CD4-positive, alpha-beta T cell (primary cell): Measurements from ENCODE around the gene IQCE. TPM values are rescaled to one million over a fixed set of nuclear protein-coding genes. Genes with fewer than 3 reads are reported as not detected.

ENCODE experiments used
- ATAC-seq: fragments of 200-7000 bp; cut with Tn5 transposase; one replicate; pipeline ENCODE4 v1.10.0; 2022; ENCODE audit warnings: mild to moderate bottlenecking; ENCODE audit not compliant: poor library complexity
- CTCF ChIA-PET: fragments of 350-600 bp; sonication (Branson Sonifier 250); formaldehyde crosslinking; loops from one replicate; lab custom pipeline; 2021; ENCODE audit warnings: antibody characterized with exemption, inconsistent platforms; lab: Charles Lee
- POLR2A ChIA-PET: fragments of 350-600 bp; sonication (Branson Sonifier 250); formaldehyde crosslinking; loops from one replicate; lab custom pipeline; 2021; ENCODE audit warnings: antibody characterized with exemption, inconsistent platforms; lab: Charles Lee
- DNase-seq, 14 experiments: peaks; one replicate each; pipeline ENCODE4 v3.0.0-alpha.2; 2013 to 2020; ENCODE audit warnings: mixed read lengths in 2 of 14
- H3K27ac ChIP-seq, 2 donors: one replicate each; pipeline versions ENCODE4 v1.5.1 to v1.7.0; 2013; ENCODE audit warnings: low read length in 2 of 2, low read depth in 1 of 2, mild to moderate bottlenecking in 1 of 2
- H3K27me3 ChIP-seq, 2 experiments: 1 replicate in 1 of 2; 2 replicates in 1 of 2; pipeline versions ENCODE4 v1.6.1 to v1.7.0; 2013; ENCODE audit warnings: low read length in 2 of 2, control low read depth in 1 of 2, mild to moderate bottlenecking in 1 of 2, moderate library complexity in 1 of 2; ENCODE audit not compliant: insufficient read depth in 2 of 2, control insufficient read depth in 1 of 2
- H3K36me3 ChIP-seq: one replicate; pipeline ENCODE4 v1.6.1; 2013; ENCODE audit warnings: low read length, control low read depth; ENCODE audit not compliant: insufficient read depth
- H3K4me1 ChIP-seq: one replicate; pipeline ENCODE4 v1.6.1; 2013; ENCODE audit warnings: low read length, control low read depth; ENCODE audit not compliant: insufficient read depth
- H3K4me3 ChIP-seq: one replicate; pipeline ENCODE4 v1.5.1; 2013; ENCODE audit warnings: mild to moderate bottlenecking, low read length, moderate library complexity
- H3K9me3 ChIP-seq, 2 experiments: 1 replicate in 1 of 2; 2 replicates in 1 of 2; pipeline versions ENCODE4 v1.6.1 to v1.7.0; 2013; ENCODE audit warnings: low read length in 2 of 2, mild to moderate bottlenecking in 2 of 2, control low read depth in 1 of 2, moderate library complexity in 1 of 2; ENCODE audit not compliant: control insufficient read depth in 1 of 2, insufficient read depth in 1 of 2
- H3K27ac Mint-ChIP-seq: one replicate; pipeline ENCODE4 v1.8.0; 2020; ENCODE audit warnings: mixed read lengths
- H3K27me3 Mint-ChIP-seq: one replicate; pipeline ENCODE4 v1.8.0; 2021; ENCODE audit warnings: mixed read lengths
- H3K36me3 Mint-ChIP-seq: one replicate; pipeline ENCODE4 v1.8.0; 2021; ENCODE audit warnings: low read depth, mixed read lengths
- H3K4me1 Mint-ChIP-seq: one replicate; pipeline ENCODE4 v1.8.0; 2021; ENCODE audit warnings: low read depth, mixed read lengths
- H3K4me3 Mint-ChIP-seq: one replicate; pipeline ENCODE4 v1.8.0; 2020; ENCODE audit warnings: mild to moderate bottlenecking, mixed read lengths
- H3K9me3 Mint-ChIP-seq: one replicate; pipeline ENCODE4 v1.8.0; 2020; ENCODE audit warnings: mixed read lengths
- CTCF ChIP-seq: fragments of 200-600 bp; IDR thresholded peaks from one replicate; pipeline ENCODE4 v1.8.0; 2022; ENCODE audit warnings: antibody characterized with exemption, mild to moderate bottlenecking
- intact Hi-C, 2 experiments: fragments of 100-400 bp; cut with DNase I in 1 of 2; cut with micrococcal nuclease in 1 of 2; formaldehyde crosslinking; loops; one replicate each; pipeline versions ENCODE4 v1.15.1 to v1.9.0; 2023 to 2025; cut with DNase I, micrococcal nuclease
- total RNA-seq, 174 experiments: library from RNA in 2 of 174; stranded (reverse) in 2 of 174; gene quantifications; one replicate each; pipeline ENCODE4 v1.2.3 and lab custom pipeline; 2021 to 2026

Gene IQCE
- total RNA-seq, 2 experiments from 2014 or later: 4.3 to 5.6 TPM

- ATAC-seq (no peak), DNase-seq (no peak)
- Mint-ChIP-seq H3K36me3 (peaks cover 16% of the 10 kb centered on the region), H3K9me3 (no peaks in the 10 kb centered on the region), H3K27ac (peak overlapping the region; percentile 75), H3K4me1 (peaks cover 39% of the 10 kb centered on the region), H3K4me3 (peak overlapping the region; percentile 20), H3K27me3 (no peaks in the 10 kb centered on the region)
- Histone ChIP-seq H3K4me3 (no peak overlapping the region), H3K9me3 (no peaks in the 10 kb centered on the region), H3K27ac (no peak overlapping the region), H3K36me3 (peaks cover 5% of the 10 kb centered on the region), H3K4me1 (peaks cover 52% of the 10 kb centered on the region), H3K27me3 (no peaks in the 10 kb centered on the region)
- ChIA-PET CTCF (no interaction called here), POLR2A (interaction anchor here (1.1 to 1.8 kb wide), 3 partner anchors 8 to 14 kb away, joined by 3 to 6 read pairs (median 5); no protein-coding TSS in a partner anchor)
- intact Hi-C loops: no loop called here
- no peak for TF ChIP-seq CTCF
These were observed 41.8 kb upstream of the IQCE start for GRCh38 chr7:2517026-2517425.

- no peaks in the 10 kb centered on the region for H3K9me3 ChIP-seq
- H3K4me1 Mint-ChIP-seq: peaks cover 39% of the 10 kb centered on the region
- no peak for ATAC-seq
- peak in 1 of 14 experiments; percentile 53 for DNase-seq
- no peak overlapping the region for H3K4me3 ChIP-seq
- peak overlapping the region; percentile 75 for H3K27ac Mint-ChIP-seq
- peak overlapping the region in 1 of 2 donors; percentile 1 for H3K27ac ChIP-seq
- peaks cover 13% of the 10 kb centered on the region for H3K36me3 ChIP-seq
- no peaks in the 10 kb centered on the region for H3K27me3 Mint-ChIP-seq
- H3K4me3 Mint-ChIP-seq: peak overlapping the region; percentile 80
- CTCF ChIA-PET: no interaction called here
- no peaks in the 10 kb centered on the region for H3K9me3 Mint-ChIP-seq
- H3K27me3 ChIP-seq: no peaks in the 10 kb centered on the region
- H3K4me1 ChIP-seq: peaks cover 51% of the 10 kb centered on the region
- intact Hi-C loops: no loop called here
- no peak for TF ChIP-seq CTCF
- POLR2A ChIA-PET: interaction anchor here (1.1 to 12.9 kb wide), 5 partner anchors 8 to 13 kb away, joined by 3 to 218 read pairs (median 6); no protein-coding TSS in a partner anchor
- peaks cover 25% of the 10 kb centered on the region for H3K36me3 Mint-ChIP-seq
These were observed 40.9 kb upstream of the IQCE start for GRCh38 chr7:2517678-2518507.

GRCh38 chr7:2518737-2519118 lies 40.1 kb upstream of the IQCE start:
- H3K27ac ChIP-seq: peak overlapping the region in 1 of 2 donors; percentile 43

More at GRCh38 chr7:2518737-2519118, 40.1 kb upstream of the IQCE start:
- H3K4me1 Mint-ChIP-seq: peaks cover 37% of the 10 kb centered on the region
- peak overlapping the region; percentile 75 for H3K27ac Mint-ChIP-seq
- H3K9me3 Mint-ChIP-seq: no peaks in the 10 kb centered on the region
- ATAC-seq (no peak), DNase-seq (no peak)
- ChIA-PET CTCF (no interaction called here), POLR2A (interaction anchor here (0.8 to 12.9 kb wide), 3 partner anchors 9 to 12 kb away, joined by 3 to 218 read pairs (median 9); no protein-coding TSS in a partner anchor)
- TF ChIP-seq CTCF: no peak
- no peaks in the 10 kb centered on the region for H3K27me3 Mint-ChIP-seq
- Histone ChIP-seq H3K4me1 (peaks cover 51% of the 10 kb centered on the region), H3K36me3 (peaks cover 20% of the 10 kb centered on the region), H3K27me3 (no peaks in the 10 kb centered on the region), H3K4me3 (peak overlapping the region; percentile 60), H3K9me3 (no peaks in the 10 kb centered on the region)
- intact Hi-C loops: loop anchor here (1.0 kb wide), 3 partner anchors 9 to 37 kb away; partner anchors contain the start of gene BRAT1 (in 1 of the 2)
- peak overlapping the region; percentile 89 for H3K4me3 Mint-ChIP-seq
- H3K36me3 Mint-ChIP-seq: peaks cover 30% of the 10 kb centered on the region
